C4-2B (cell line): ENCODE measurements around the gene FOXL1.

Experiments
- H3K27ac ChIP-seq: fragments of 450-650 bp; 2 replicates; pipeline ENCODE4 v1.5.1; 2017
- ZFX ChIP-seq: fragments of 450-650 bp; IDR thresholded peaks from 2 replicates; pipeline ENCODE4 v1.6.1; 2017
- TF ChIP-seq, protein P1 (sequence below): fragments of 450-650 bp; conservative IDR thresholded peaks from 2 replicates; pipeline ENCODE4 v1.5.1; 2017; ENCODE audit warnings: mild to moderate bottlenecking

The FOXL1 gene

DNA sequence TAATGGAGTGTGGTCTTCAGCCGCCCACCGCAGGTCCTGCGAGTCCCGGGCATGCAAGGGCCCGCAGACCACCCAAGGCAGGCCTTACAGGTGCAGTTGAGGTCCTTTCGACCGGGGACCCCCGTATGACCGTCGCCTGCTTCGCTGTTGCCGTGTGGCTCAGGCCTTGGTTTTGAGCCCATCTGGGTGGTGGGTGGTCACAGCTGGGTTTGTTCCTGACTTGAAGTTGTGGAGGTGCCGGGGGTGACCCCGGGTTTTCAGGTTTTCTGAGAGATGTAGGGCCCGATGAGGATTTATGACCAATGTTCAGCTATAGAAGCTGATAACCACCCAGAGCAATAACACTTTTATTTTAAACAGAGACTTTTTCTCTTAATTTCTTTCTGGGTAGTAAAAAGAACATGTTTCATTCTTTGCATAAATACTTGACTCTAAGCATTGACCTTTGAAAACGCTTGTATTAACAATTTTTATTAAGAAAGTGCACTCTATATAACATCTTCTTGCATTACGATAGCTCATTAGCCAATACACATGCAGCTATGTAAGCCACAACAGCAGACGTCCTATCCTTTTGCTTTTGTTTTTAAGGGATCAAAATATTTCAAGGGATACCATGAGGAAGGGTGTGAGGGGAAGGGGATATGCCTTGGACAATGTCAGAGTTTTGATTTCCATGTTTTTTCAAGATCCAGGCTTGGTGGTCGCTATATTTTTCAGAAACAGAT, 1.9 kb downstream of the FOXL1 start:
- no peak for TF ChIP-seq ZFX
- TF ChIP-seq, protein P1, sequence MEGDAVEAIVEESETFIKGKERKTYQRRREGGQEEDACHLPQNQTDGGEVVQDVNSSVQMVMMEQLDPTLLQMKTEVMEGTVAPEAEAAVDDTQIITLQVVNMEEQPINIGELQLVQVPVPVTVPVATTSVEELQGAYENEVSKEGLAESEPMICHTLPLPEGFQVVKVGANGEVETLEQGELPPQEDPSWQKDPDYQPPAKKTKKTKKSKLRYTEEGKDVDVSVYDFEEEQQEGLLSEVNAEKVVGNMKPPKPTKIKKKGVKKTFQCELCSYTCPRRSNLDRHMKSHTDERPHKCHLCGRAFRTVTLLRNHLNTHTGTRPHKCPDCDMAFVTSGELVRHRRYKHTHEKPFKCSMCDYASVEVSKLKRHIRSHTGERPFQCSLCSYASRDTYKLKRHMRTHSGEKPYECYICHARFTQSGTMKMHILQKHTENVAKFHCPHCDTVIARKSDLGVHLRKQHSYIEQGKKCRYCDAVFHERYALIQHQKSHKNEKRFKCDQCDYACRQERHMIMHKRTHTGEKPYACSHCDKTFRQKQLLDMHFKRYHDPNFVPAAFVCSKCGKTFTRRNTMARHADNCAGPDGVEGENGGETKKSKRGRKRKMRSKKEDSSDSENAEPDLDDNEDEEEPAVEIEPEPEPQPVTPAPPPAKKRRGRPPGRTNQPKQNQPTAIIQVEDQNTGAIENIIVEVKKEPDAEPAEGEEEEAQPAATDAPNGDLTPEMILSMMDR: no peak
- H3K27ac ChIP-seq: no peak overlapping the region

GRCh38 chr16:86580791-86581170, 2.4 kb downstream of the FOXL1 start:
- no peak overlapping the region for H3K27ac ChIP-seq
- TF ChIP-seq, protein P1: no peak
- no peak for TF ChIP-seq ZFX

- TF ChIP-seq, protein P1: no peak
- TF ChIP-seq ZFX: no peak
- H3K27ac ChIP-seq: no peak overlapping the region
Observed at GRCh38 chr16:86581458-86581857, 3.1 kb downstream of the FOXL1 start.

DNA sequence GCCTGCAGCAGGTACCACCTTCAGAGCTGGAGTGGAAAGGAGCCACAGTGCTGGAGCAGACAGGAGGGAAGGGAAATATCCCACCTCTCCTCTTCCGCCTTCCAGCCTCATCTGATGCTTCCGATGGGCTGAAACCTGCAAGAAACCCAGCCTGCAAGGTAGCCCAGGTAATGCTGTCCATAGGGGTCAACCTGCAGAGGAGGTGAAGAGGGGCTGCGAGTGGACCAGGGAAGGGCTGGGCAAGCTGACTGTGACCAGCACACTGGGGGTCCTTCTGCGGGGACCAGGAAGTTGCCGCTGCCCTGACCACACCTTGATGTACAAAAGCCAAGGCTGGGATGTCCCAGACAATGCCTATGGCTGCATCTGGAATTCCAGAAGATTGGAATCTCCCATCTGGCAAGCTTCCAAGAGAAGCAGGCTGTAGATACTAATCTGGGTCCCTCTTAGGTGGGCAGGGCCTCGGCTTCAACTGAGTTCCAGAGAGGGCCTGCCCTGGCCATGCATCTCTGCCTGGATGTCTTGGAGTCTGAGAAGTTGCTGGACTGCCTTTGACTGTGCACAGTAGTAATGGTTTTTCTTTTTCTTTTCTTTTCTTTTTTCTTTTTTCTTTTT, 5.8 kb downstream of the FOXL1 start:
- TF ChIP-seq, protein P1: no peak
- no peak for TF ChIP-seq ZFX
- H3K27ac ChIP-seq: no peak overlapping the region

- no peak overlapping the region for H3K27ac ChIP-seq
- TF ChIP-seq, protein P1: no peak
- TF ChIP-seq ZFX: no peak
Observed at GRCh38 chr16:86584726-86585721, 6.7 kb downstream of the FOXL1 start.

- no peak overlapping the region for H3K27ac ChIP-seq
- TF ChIP-seq, protein P1: no peak
Observed at GRCh38 chr16:86585821-86586611, 7.7 kb downstream of the FOXL1 start.
